ENCODE results near the gene PCED1B. TPM values are rescaled to one million over a fixed set of nuclear protein-coding genes. Genes with fewer than 3 reads are reported as not detected.

Gene PCED1B
- total RNA-seq, 4 donors from 2014 or later, result 2.6 to 4.6 (median 4.2) TPM

- TF ChIP-seq CTCF (IDR thresholded peaks at IDR 0.05; ENCODE audit: low read depth), result no peak
These were observed 28.0 kb downstream of the PCED1B start for GRCh38 chr12:47107446-47107845.

- TF ChIP-seq CTCF (IDR thresholded peaks at IDR 0.05; ENCODE audit: low read depth), result no peak
These were observed 28.5 kb downstream of the PCED1B start for GRCh38 chr12:47107926-47108325.

- TF ChIP-seq CTCF (IDR thresholded peaks at IDR 0.05; ENCODE audit: low read depth), result no peak
These were observed 30.7 kb downstream of the PCED1B start for GRCh38 chr12:47110011-47110541.

GRCh38 chr12:47110718-47111391, 31.4 kb downstream of the PCED1B start:
- no peak for TF ChIP-seq CTCF (IDR thresholded peaks at IDR 0.05; ENCODE audit: low read depth)

GRCh38 chr12:47111392-47111778, 32.0 kb downstream of the PCED1B start:
- no peak for TF ChIP-seq CTCF (IDR thresholded peaks at IDR 0.05; ENCODE audit: low read depth)

- no peak for TF ChIP-seq CTCF (IDR thresholded peaks at IDR 0.05; ENCODE audit: low read depth)
These were observed 32.4 kb downstream of the PCED1B start for GRCh38 chr12:47111854-47112253.

- no peak for TF ChIP-seq CTCF (IDR thresholded peaks at IDR 0.05; ENCODE audit: low read depth)
These were observed 33.3 kb downstream of the PCED1B start for GRCh38 chr12:47112679-47113078.
